OCI-LY7 (cell line): ENCODE measurements around the gene PRODH2. TPM values are rescaled to one million over a fixed set of nuclear protein-coding genes. Genes with fewer than 3 reads are reported as not detected.

ENCODE experiments used
- BruUV-seq: library from RNA; stranded (reverse); fragments of 400-500 nt; replicated peaks from 2 replicates; lab custom pipeline; 2021; lab: Mats Ljungman, UMichigan
- CTCF ChIA-PET: fragments of 300-600 bp; sonication (Branson Sonifier 250); formaldehyde crosslinking; loops from one replicate; lab custom pipeline; 2022; ENCODE audit warnings: antibody characterized with exemption; ENCODE audit not compliant: unreplicated experiment; lab: Charles Lee
- POLR2A ChIA-PET: fragments of 300-600 bp; sonication (Branson Sonifier 250); formaldehyde crosslinking; loops from one replicate; lab custom pipeline; 2022; ENCODE audit warnings: antibody characterized with exemption; lab: Charles Lee
- DNase-seq: peaks from one replicate; pipeline ENCODE4 v3.0.0-alpha.2; 2015; ENCODE audit warnings: low spot score
- H2AFZ ChIP-seq: fragments of 200-600 bp; sonication (generic), shearing (Covaris generic); 2 replicates; pipeline ENCODE4 v1.6.1; 2014; ENCODE audit warnings: mild to moderate bottlenecking, antibody characterized with exemption, low read length, moderate library complexity
- H3K27ac ChIP-seq: fragments of 200-600 bp; sonication (generic); 2 replicates; pipeline ENCODE4 v1.5.1; 2014; ENCODE audit warnings: mixed run types, low read depth, mild to moderate bottlenecking, moderate library complexity, low read length, inconsistent platforms; ENCODE audit not compliant: poor library complexity, severe bottlenecking
- H3K36me3 ChIP-seq: fragments of 200-600 bp; sonication (generic); 2 replicates; pipeline ENCODE4 v1.6.1; 2014; ENCODE audit warnings: mild to moderate bottlenecking, antibody characterized with exemption, low read length, moderate library complexity, mixed read lengths; ENCODE audit not compliant: insufficient read depth
- H3K4me1 ChIP-seq: fragments of 200-600 bp; sonication (generic); 2 replicates; pipeline ENCODE4 v1.5.1; 2014; ENCODE audit warnings: mild to moderate bottlenecking, low read length; ENCODE audit not compliant: insufficient read depth, poor library complexity, severe bottlenecking
- H3K4me2 ChIP-seq: fragments of 200-600 bp; sonication (generic); 2 replicates; pipeline ENCODE4 v1.6.1; 2014; ENCODE audit warnings: mild to moderate bottlenecking, low read length
- H3K4me3 ChIP-seq: fragments of 200-600 bp; sonication (generic); 2 replicates; pipeline ENCODE4 v1.5.1; 2014; ENCODE audit warnings: mild to moderate bottlenecking, low read depth, low read length; ENCODE audit not compliant: poor library complexity, severe bottlenecking
- H3K79me2 ChIP-seq: fragments of 200-600 bp; sonication (generic); 2 replicates; pipeline ENCODE4 v1.6.1; 2016; ENCODE audit warnings: low read depth, mild to moderate bottlenecking, low read length, moderate library complexity, mixed read lengths; ENCODE audit not compliant: insufficient read depth
- H3K9me2 ChIP-seq: fragments of 200-600 bp; sonication (generic); 2 replicates; pipeline ENCODE4 v1.6.1; 2016; ENCODE audit warnings: mild to moderate bottlenecking, low read length, mixed read lengths; ENCODE audit not compliant: insufficient read depth
- H3K9me3 ChIP-seq: fragments of 200-600 bp; sonication (generic); 2 replicates; pipeline ENCODE4 v1.6.1; 2014; ENCODE audit warnings: mild to moderate bottlenecking, mixed run types, low read length, mixed read lengths
- H4K20me1 ChIP-seq: fragments of 200-600 bp; sonication (generic); 2 replicates; pipeline ENCODE4 v1.6.1; 2014; ENCODE audit warnings: mild to moderate bottlenecking, antibody characterized with exemption, low read length, moderate library complexity, mixed read lengths; ENCODE audit not compliant: insufficient read depth
- CTCF ChIP-seq: fragments of 200-600 bp; sonication (generic); conservative IDR thresholded peaks from 2 replicates; pipeline ENCODE4 v1.5.1; 2014; ENCODE audit warnings: mild to moderate bottlenecking, antibody characterized with exemption, low read length, moderate library complexity, mixed read lengths
- EZH2phosphoT487 ChIP-seq: fragments of 200-600 bp; sonication (generic); IDR thresholded peaks from 2 replicates; pipeline ENCODE4 v1.6.1; 2018; ENCODE audit warnings: low read depth, borderline replicate concordance, mild to moderate bottlenecking, mixed run types, antibody characterized with exemption, low read length, moderate library complexity, mixed read lengths
- intact Hi-C: fragments of 100-400 bp; cut with micrococcal nuclease; formaldehyde crosslinking; loops from one replicate; pipeline ENCODE4 v1.10.0; 2022; ENCODE audit not compliant: unreplicated experiment
- total RNA-seq, 2 experiments: library from RNA; depleted of rRNA in 1 of 2; stranded (reverse); fragments of >200 nt in 1 of 2; shearing (Covaris generic) in 1 of 2; gene quantifications; 2 replicates each; pipeline ENCODE4 v1.2.3, GENCODE V29; 2014 to 2022

The PRODH2 gene
- total RNA-seq, 2 experiments from 2014 or later = not detected

GRCh38 chr19:35807633-35808032 lies 5.0 kb downstream of the PRODH2 start:
- Histone ChIP-seq H3K4me2 (no peak overlapping the region), H4K20me1 (no peaks in the 10 kb centered on the region)

GRCh38 chr19:35806597-35806996 lies 6.0 kb downstream of the PRODH2 start:
- Histone ChIP-seq H3K4me1 (no peaks in the 10 kb centered on the region), H3K9me2 (no peaks in the 10 kb centered on the region), H3K36me3 (no peaks in the 10 kb centered on the region), H4K20me1 (no peaks in the 10 kb centered on the region), H3K4me3 (no peak overlapping the region), H3K27ac (no peak overlapping the region), H3K4me2 (no peak overlapping the region), H3K79me2 (no peaks in the 10 kb centered on the region), H3K9me3 (no peaks in the 10 kb centered on the region), H2AFZ (no peak overlapping the region)
- intact Hi-C loops = no loop called here
- TF ChIP-seq CTCF = no peak
- TF ChIP-seq EZH2phosphoT487 = no peak
- no TSS peak for BruUV-seq
- POLR2A ChIA-PET = no interaction called here
- no peak for DNase-seq
- CTCF ChIA-PET = no interaction called here

More at GRCh38 chr19:35807633-35808032, 5.0 kb downstream of the PRODH2 start:
- Histone ChIP-seq H2AFZ (no peak overlapping the region), H3K9me3 (no peaks in the 10 kb centered on the region), H3K4me1 (no peaks in the 10 kb centered on the region), H3K79me2 (no peaks in the 10 kb centered on the region), H3K4me3 (no peak overlapping the region), H3K36me3 (no peaks in the 10 kb centered on the region), H3K27ac (no peak overlapping the region), H3K9me2 (no peaks in the 10 kb centered on the region)
- POLR2A ChIA-PET = no interaction called here
- no peak for TF ChIP-seq EZH2phosphoT487
- DNase-seq = no peak
- CTCF ChIA-PET = no interaction called here
- intact Hi-C loops = no loop called here
- no TSS peak for BruUV-seq

- TF ChIP-seq EZH2phosphoT487 (no peak), CTCF (no peak)
- Histone ChIP-seq H2AFZ (no peak overlapping the region), H3K79me2 (no peaks in the 10 kb centered on the region), H3K27ac (no peak overlapping the region), H3K9me3 (no peaks in the 10 kb centered on the region), H3K4me3 (no peak overlapping the region), H3K4me1 (no peaks in the 10 kb centered on the region), H3K4me2 (no peak overlapping the region), H3K36me3 (no peaks in the 10 kb centered on the region), H3K9me2 (no peaks in the 10 kb centered on the region), H4K20me1 (no peaks in the 10 kb centered on the region)
- ChIA-PET CTCF (interaction anchor here (0.5 kb wide), 1 partner anchor 208 kb away, joined by 6 read pairs; no protein-coding TSS in a partner anchor), POLR2A (no interaction called here)
- BruUV-seq = no TSS peak
- no peak for DNase-seq
- intact Hi-C loops = no loop called here
These were observed 7.0 kb downstream of the PRODH2 start for GRCh38 chr19:35805526-35806102.
